ENCODE data around the gene GDPGP1. TPM values are rescaled to one million over a fixed set of nuclear protein-coding genes. Genes with fewer than 3 reads are reported as not detected.
"Not testable (repeated sequence)": the region's sequence is repeated elsewhere in the genome, so short reads cannot be mapped to it uniquely, and the experiment has no call there.

The GDPGP1 gene
- total and polyA plus RNA-seq, 2 of the 4 experiments (the other 2 are of a cell fraction) = 2.3 to 4.1 TPM

- H2BK5ac ChIP-seq (ENCODE audit: low read depth, low read length, poor library complexity, severe bottlenecking); H3K27ac ChIP-seq (ENCODE audit: insufficient read depth, low read length); H2BK120ac ChIP-seq (ENCODE audit: low read depth, low read length); H3K56ac ChIP-seq (ENCODE audit: extremely low read depth, insufficient read depth, low read length); dilution Hi-C loops (cut with HindIII; ENCODE audit: low sequenced_read_pairs, unreplicated experiment); H3K18ac ChIP-seq (ENCODE audit: low read depth, low read length); ATAC-seq (ENCODE audit: low read depth); H3K9me1 ChIP-seq (ENCODE audit: insufficient read depth, low read length); H4K91ac ChIP-seq (ENCODE audit: insufficient read depth, low read depth, low read length); H3K27me3 ChIP-seq (ENCODE audit: control insufficient read depth, insufficient read depth, low read length); H4K5ac ChIP-seq (ENCODE audit: low read depth, low read length); H2AK9ac ChIP-seq (replicated peaks; ENCODE audit: low read depth, low read length, poor library complexity); H3K14ac ChIP-seq (replicated peaks; ENCODE audit: low read depth, low read length); DNase-seq; H3K23ac ChIP-seq (ENCODE audit: low read depth, low read length); intact Hi-C loops (cut with micrococcal nuclease); H2BK20ac ChIP-seq (ENCODE audit: low read depth, low read length); H4K8ac ChIP-seq (ENCODE audit: low read depth in 2 of 2, low read length in 2 of 2); H3K9ac ChIP-seq (ENCODE audit: low read depth, low read length); POLR2A ChIA-PET (ENCODE audit: unreplicated experiment); H3K9me3 ChIP-seq (ENCODE audit: control insufficient read depth, insufficient read depth, low read length); BruUV-seq (replicated peaks); H4K20me1 ChIP-seq (ENCODE audit: insufficient read depth, low read length); H3K79me1 ChIP-seq (ENCODE audit: low read depth in 1 of 2, low read length in 2 of 2); H3K36me3 ChIP-seq (ENCODE audit: control insufficient read depth, insufficient read depth, low read length); in situ Hi-C loops (cut with MboI; ENCODE audit: low sequenced_read_pairs); H3K4me1 ChIP-seq (ENCODE audit: control insufficient read depth, insufficient read depth, low read length); H2AK5ac ChIP-seq (ENCODE audit: low read depth, low read length); H2AFZ ChIP-seq (replicated peaks; ENCODE audit: low read length, poor library complexity); H3K4me3 ChIP-seq (ENCODE audit: insufficient read depth, low read depth, low read length); H2BK15ac ChIP-seq (ENCODE audit: low read depth, low read length); H3K4me2 ChIP-seq (ENCODE audit: low read depth, low read length); H3K4ac ChIP-seq (ENCODE audit: low read depth, low read length): not testable (repeated sequence)
- 83% methylated on average over 2 of the region's 6 CpGs; no CpG with 5 or more reads in 1 of the 2 experiments for WGBS, 2 experiments (ENCODE audit: extremely low coverage in 2 of 2, insufficient read length in 1 of 2)
- CTCF ChIA-PET = interaction anchor here (1.1 to 2.3 kb wide), 2 partner anchors 11 to 13 kb away, joined by 3 to 8 read pairs; no protein-coding TSS in a partner anchor
Observed at GRCh38 chr15:90281637-90282036, 47.6 kb downstream of the GDPGP1 start.
